ENCODE results near the gene FTO.

The FTO gene

GRCh38 chr16:53757971-53758609, 54.1 kb downstream of the FTO start:
- Mint-ChIP-seq H3K9me3 (no peaks in the 10 kb centered on the region), H3K4me3 (no peak overlapping the region), H3K4me1 (peaks cover 43% of the 10 kb centered on the region), H3K36me3 (peaks cover 8% of the 10 kb centered on the region), H3K27ac (no peak overlapping the region), H3K27me3 (no peaks in the 10 kb centered on the region)

GRCh38 chr16:53761962-53762703, 58.2 kb downstream of the FTO start:
- Mint-ChIP-seq H3K9me3 (no peaks in the 10 kb centered on the region), H3K27ac (no peak overlapping the region), H3K27me3 (no peaks in the 10 kb centered on the region), H3K4me1 (peaks cover 47% of the 10 kb centered on the region), H3K36me3 (peaks cover 12% of the 10 kb centered on the region), H3K4me3 (no peak overlapping the region)

- H3K36me3 Mint-ChIP-seq, result peaks cover 4% of the 10 kb centered on the region
- H3K4me3 Mint-ChIP-seq, result no peak overlapping the region
- H3K9me3 Mint-ChIP-seq, result no peaks in the 10 kb centered on the region
- peaks cover 50% of the 10 kb centered on the region for H3K4me1 Mint-ChIP-seq
- no peaks in the 10 kb centered on the region for H3K27me3 Mint-ChIP-seq
- H3K27ac Mint-ChIP-seq, result no peak overlapping the region
Measured at GRCh38 chr16:53766304-53767016, 62.5 kb downstream of the FTO start.

GRCh38 chr16:53768167-53768566, 64.2 kb downstream of the FTO start:
- Mint-ChIP-seq H3K27ac (no peak overlapping the region), H3K36me3 (peaks cover 4% of the 10 kb centered on the region), H3K27me3 (no peaks in the 10 kb centered on the region), H3K4me1 (peaks cover 36% of the 10 kb centered on the region), H3K9me3 (no peaks in the 10 kb centered on the region), H3K4me3 (no peak overlapping the region)

- Mint-ChIP-seq H3K4me3 (no peak overlapping the region), H3K27me3 (no peaks in the 10 kb centered on the region), H3K36me3 (peaks cover 4% of the 10 kb centered on the region), H3K9me3 (no peaks in the 10 kb centered on the region), H3K27ac (no peak overlapping the region), H3K4me1 (peaks cover 32% of the 10 kb centered on the region)
Measured at GRCh38 chr16:53768593-53768992, 64.6 kb downstream of the FTO start.

- Mint-ChIP-seq H3K4me1 (peaks cover 26% of the 10 kb centered on the region), H3K36me3 (peaks cover 4% of the 10 kb centered on the region), H3K27ac (no peak overlapping the region), H3K4me3 (no peak overlapping the region), H3K27me3 (no peaks in the 10 kb centered on the region), H3K9me3 (no peaks in the 10 kb centered on the region)
Measured at GRCh38 chr16:53769185-53769584, 65.2 kb downstream of the FTO start.

GRCh38 chr16:53769787-53770186, 65.8 kb downstream of the FTO start:
- H3K9me3 Mint-ChIP-seq, result no peaks in the 10 kb centered on the region
- H3K27ac Mint-ChIP-seq, result no peak overlapping the region
- H3K36me3 Mint-ChIP-seq, result peaks cover 4% of the 10 kb centered on the region
- no peaks in the 10 kb centered on the region for H3K27me3 Mint-ChIP-seq
- H3K4me1 Mint-ChIP-seq, result peaks cover 24% of the 10 kb centered on the region
- no peak overlapping the region for H3K4me3 Mint-ChIP-seq

- no peaks in the 10 kb centered on the region for H3K9me3 Mint-ChIP-seq
- no peak overlapping the region for H3K4me3 Mint-ChIP-seq
- H3K4me1 Mint-ChIP-seq, result peaks cover 22% of the 10 kb centered on the region
- peaks cover 4% of the 10 kb centered on the region for H3K36me3 Mint-ChIP-seq
- H3K27ac Mint-ChIP-seq, result no peak overlapping the region
- H3K27me3 Mint-ChIP-seq, result no peaks in the 10 kb centered on the region
Measured at GRCh38 chr16:53770641-53771040, 66.7 kb downstream of the FTO start.

GRCh38 chr16:53771655-53772497, 67.9 kb downstream of the FTO start:
- no peaks in the 10 kb centered on the region for H3K27me3 Mint-ChIP-seq
- no peak overlapping the region for H3K27ac Mint-ChIP-seq
- H3K9me3 Mint-ChIP-seq, result no peaks in the 10 kb centered on the region
- H3K36me3 Mint-ChIP-seq, result peaks cover 2% of the 10 kb centered on the region
- no peak overlapping the region for H3K4me3 Mint-ChIP-seq
- peaks cover 22% of the 10 kb centered on the region for H3K4me1 Mint-ChIP-seq

- Mint-ChIP-seq H3K27ac (no peak overlapping the region), H3K4me3 (no peak overlapping the region), H3K27me3 (no peaks in the 10 kb centered on the region), H3K36me3 (peaks cover 2% of the 10 kb centered on the region), H3K4me1 (peaks cover 23% of the 10 kb centered on the region), H3K9me3 (no peaks in the 10 kb centered on the region)
Measured at GRCh38 chr16:53773150-53773846, 69.3 kb downstream of the FTO start.

GRCh38 chr16:53773881-53774280, 69.9 kb downstream of the FTO start:
- peaks cover 20% of the 10 kb centered on the region for H3K4me1 Mint-ChIP-seq
- no peaks in the 10 kb centered on the region for H3K27me3 Mint-ChIP-seq
- peaks cover 2% of the 10 kb centered on the region for H3K36me3 Mint-ChIP-seq
- no peaks in the 10 kb centered on the region for H3K9me3 Mint-ChIP-seq
- no peak overlapping the region for H3K4me3 Mint-ChIP-seq
- H3K27ac Mint-ChIP-seq, result no peak overlapping the region

GRCh38 chr16:53775106-53775820, 71.3 kb downstream of the FTO start:
- Mint-ChIP-seq H3K27me3 (no peaks in the 10 kb centered on the region), H3K4me1 (peaks cover 25% of the 10 kb centered on the region), H3K4me3 (no peak overlapping the region), H3K36me3 (peaks cover 2% of the 10 kb centered on the region), H3K27ac (no peak overlapping the region), H3K9me3 (no peaks in the 10 kb centered on the region)

- peaks cover 27% of the 10 kb centered on the region for H3K4me1 Mint-ChIP-seq
- H3K9me3 Mint-ChIP-seq, result no peaks in the 10 kb centered on the region
- H3K27me3 Mint-ChIP-seq, result no peaks in the 10 kb centered on the region
- H3K36me3 Mint-ChIP-seq, result peaks cover 2% of the 10 kb centered on the region
- H3K27ac Mint-ChIP-seq, result no peak overlapping the region
- no peak overlapping the region for H3K4me3 Mint-ChIP-seq
Measured at GRCh38 chr16:53775821-53776431, 72.0 kb downstream of the FTO start.

- Mint-ChIP-seq H3K27ac (no peak overlapping the region), H3K4me1 (peaks cover 51% of the 10 kb centered on the region), H3K36me3 (peaks cover 3% of the 10 kb centered on the region), H3K4me3 (no peak overlapping the region), H3K27me3 (no peaks in the 10 kb centered on the region), H3K9me3 (no peaks in the 10 kb centered on the region)
Measured at GRCh38 chr16:53779186-53779585, 75.2 kb downstream of the FTO start.

Measured in activated naive CD4-positive, alpha-beta T cell treated with anti-CD3 and anti-CD28 coated beads, Interleukin-2, amount 50 U/mL, for 24 hours (primary cell).